ENCODE data around the gene ADGRG3. TPM values are rescaled to one million over a fixed set of nuclear protein-coding genes. Genes with fewer than 3 reads are reported as not detected.

Gene ADGRG3
- total RNA-seq, 3 donors from 2014 or later (not counting 1 experiment from before 2014, with no cell fraction given) = 16.6 to 57.3 (median 20.7) TPM

DNA sequence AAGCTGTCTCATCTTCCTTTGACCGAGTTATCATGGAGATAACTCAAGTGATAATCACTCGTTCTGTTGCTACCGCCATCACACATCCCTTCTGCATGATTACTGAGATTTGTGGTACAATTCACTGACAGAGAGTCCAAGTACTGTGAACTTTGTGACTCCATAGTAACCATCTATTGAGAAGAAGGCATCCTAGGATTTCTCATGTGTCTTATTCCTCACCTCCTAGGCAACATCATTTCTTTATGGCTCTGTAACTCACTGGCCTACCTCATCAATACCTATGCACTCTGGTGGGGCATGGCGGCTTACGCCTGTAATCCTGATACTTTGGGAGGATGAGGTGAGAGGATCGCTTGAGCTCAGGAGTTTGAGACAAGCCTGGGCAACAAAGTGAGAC, 45.9 kb downstream of the ADGRG3 start:
- Histone ChIP-seq H3K27me3 (ENCODE audit: control insufficient read depth, insufficient read depth, low read length) (no peaks in the 10 kb centered on the region), H3K4me3 (ENCODE audit: low read length) (no peak overlapping the region), H3K4me1 (ENCODE audit: control insufficient read depth, insufficient read depth, low read length) (no peaks in the 10 kb centered on the region), H3K27ac (ENCODE audit: low read length) (no peak overlapping the region), H3K36me3 (ENCODE audit: control insufficient read depth, insufficient read depth, low read length) (no peaks in the 10 kb centered on the region), H3K9me3 (ENCODE audit: control insufficient read depth, insufficient read depth, low read length) (no peaks in the 10 kb centered on the region)
- intact Hi-C loops (cut with micrococcal nuclease) = no loop called here
- no peak for DNase-seq
- H3K27me3 Mint-ChIP-seq (ENCODE audit: low read depth in 2 of 2) = no peaks in the 10 kb centered on the region
- H3K4me1 Mint-ChIP-seq = no peaks in the 10 kb centered on the region
- no peak overlapping the region for H3K4me3 Mint-ChIP-seq
- no peak overlapping the region for H3K27ac Mint-ChIP-seq
- no peaks in the 10 kb centered on the region for H3K9me3 Mint-ChIP-seq
- no peak for ATAC-seq
- H3K36me3 Mint-ChIP-seq = no peaks in the 10 kb centered on the region
- TF ChIP-seq CTCF (IDR thresholded peaks at IDR 0.05) = no peak
- 92% methylated on average over 6 of the region's 6 CpGs for WGBS (ENCODE audit: insufficient coverage)

DNA sequence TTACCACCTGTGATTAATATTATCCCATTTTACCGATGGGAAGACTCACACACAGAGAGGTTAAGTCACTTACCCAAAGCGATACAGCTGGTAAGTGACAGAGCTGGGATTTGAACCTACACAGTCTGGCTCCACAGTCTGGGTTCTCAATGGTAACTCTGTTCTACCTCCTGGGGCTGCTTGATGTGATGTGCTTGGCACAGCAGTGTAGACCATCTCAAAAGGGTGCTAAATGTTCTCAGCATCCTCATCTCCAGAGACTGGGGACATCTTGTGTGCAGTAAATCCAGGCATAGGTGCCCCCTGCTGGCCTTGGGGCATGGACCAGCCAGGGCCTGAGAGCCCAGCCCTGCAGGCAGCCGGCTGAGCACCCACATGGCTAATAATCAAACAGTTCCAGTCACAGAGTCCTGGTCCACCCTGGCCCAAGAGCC, 52.1 kb downstream of the ADGRG3 start:
- Histone ChIP-seq H3K27ac (ENCODE audit: low read length) (no peak overlapping the region), H3K4me1 (ENCODE audit: control insufficient read depth, insufficient read depth, low read length) (no peaks in the 10 kb centered on the region), H3K27me3 (ENCODE audit: control insufficient read depth, insufficient read depth, low read length) (no peaks in the 10 kb centered on the region), H3K4me3 (ENCODE audit: low read length) (no peak overlapping the region), H3K9me3 (ENCODE audit: control insufficient read depth, insufficient read depth, low read length) (no peaks in the 10 kb centered on the region), H3K36me3 (ENCODE audit: control insufficient read depth, insufficient read depth, low read length) (no peaks in the 10 kb centered on the region)
- ATAC-seq (peak; percentile 86 to 93 (median 90)), DNase-seq (peak; percentile 61 to 67)
- no peak overlapping the region for H3K27ac Mint-ChIP-seq
- H3K36me3 Mint-ChIP-seq = no peaks in the 10 kb centered on the region
- peaks cover 0 to 14% of the 10 kb centered on the region in 2 donors for H3K4me1 Mint-ChIP-seq
- no peak overlapping the region for H3K4me3 Mint-ChIP-seq
- H3K27me3 Mint-ChIP-seq (ENCODE audit: low read depth in 2 of 2) = no peaks in the 10 kb centered on the region
- WGBS (ENCODE audit: insufficient coverage) = 73% methylated on average over 3 of the region's 3 CpGs
- TF ChIP-seq CTCF (IDR thresholded peaks at IDR 0.05) = peak; percentile 51
- intact Hi-C loops (cut with micrococcal nuclease) = loop anchor here (1.0 to 2.0 kb wide), 2 partner anchors 71 to 144 kb away; no protein-coding TSS in a partner anchor
- no peaks in the 10 kb centered on the region for H3K9me3 Mint-ChIP-seq

GRCh38 chr16:57721356-57722209, 53.5 kb downstream of the ADGRG3 start:
- Histone ChIP-seq H3K27me3 (ENCODE audit: control insufficient read depth, insufficient read depth, low read length) (no peaks in the 10 kb centered on the region), H3K9me3 (ENCODE audit: control insufficient read depth, insufficient read depth, low read length) (no peaks in the 10 kb centered on the region), H3K4me1 (ENCODE audit: control insufficient read depth, insufficient read depth, low read length) (no peaks in the 10 kb centered on the region), H3K4me3 (ENCODE audit: low read length) (no peak overlapping the region), H3K36me3 (ENCODE audit: control insufficient read depth, insufficient read depth, low read length) (no peaks in the 10 kb centered on the region), H3K27ac (ENCODE audit: low read length) (no peak overlapping the region)
- DNase-seq (no peak), ATAC-seq (no peak)
- TF ChIP-seq CTCF (IDR thresholded peaks at IDR 0.05) = no peak
- intact Hi-C loops (cut with micrococcal nuclease) = loop anchor here (2.0 kb wide), 1 partner anchor 73 kb away; no protein-coding TSS in a partner anchor
- H3K4me3 Mint-ChIP-seq = no peak overlapping the region
- H3K27me3 Mint-ChIP-seq (ENCODE audit: low read depth in 2 of 2) = no peaks in the 10 kb centered on the region
- H3K36me3 Mint-ChIP-seq = no peaks in the 10 kb centered on the region
- peak overlapping the region in 1 of 2 donors; percentile 66 for H3K27ac Mint-ChIP-seq
- H3K9me3 Mint-ChIP-seq = no peaks in the 10 kb centered on the region
- H3K4me1 Mint-ChIP-seq = peaks cover 0 to 18% of the 10 kb centered on the region in 2 donors
- 83% methylated on average over 12 of the region's 17 CpGs for WGBS (ENCODE audit: insufficient coverage)

All from natural killer cell (primary cell).